Endodermal cell (in vitro differentiated cells): ENCODE results near the gene NCOR1. TPM values are rescaled to one million over a fixed set of nuclear protein-coding genes. Genes with fewer than 3 reads are reported as not detected.

Experiments
- DNase-seq: peaks from one replicate; pipeline ENCODE4 v3.0.0-alpha.2; 2017
- H3K27ac ChIP-seq: 2 replicates; pipeline ENCODE4 v1.5.1; 2013; ENCODE audit warnings: mild to moderate bottlenecking, low read depth, low read length, moderate library complexity
- H3K27me3 ChIP-seq: 2 replicates; pipeline ENCODE4 v1.6.1; 2013; ENCODE audit warnings: mild to moderate bottlenecking, low read length, moderate library complexity; ENCODE audit not compliant: insufficient read depth, control insufficient read depth, poor library complexity, severe bottlenecking
- H3K36me3 ChIP-seq: 2 replicates; pipeline ENCODE4 v1.7.0; 2013; ENCODE audit warnings: mild to moderate bottlenecking, low read length, moderate library complexity; ENCODE audit not compliant: control insufficient read depth, insufficient read depth
- H3K4me1 ChIP-seq: one replicate; pipeline ENCODE4 v1.7.0; 2013; ENCODE audit warnings: low read length; ENCODE audit not compliant: control insufficient read depth, insufficient read depth
- H3K4me3 ChIP-seq: 2 replicates; pipeline ENCODE4 v1.5.1; 2013; ENCODE audit warnings: mild to moderate bottlenecking, low read length, moderate library complexity
- H3K9ac ChIP-seq: 2 replicates; pipeline ENCODE4 v1.6.1; 2013; ENCODE audit warnings: mild to moderate bottlenecking, low read length, moderate library complexity; ENCODE audit not compliant: poor library complexity, severe bottlenecking; ENCODE audit errors: extremely low read depth
- H3K9me3 ChIP-seq: 2 replicates; pipeline ENCODE4 v1.6.1; 2013; ENCODE audit warnings: mild to moderate bottlenecking, low read length, moderate library complexity; ENCODE audit not compliant: control insufficient read depth
- H3K27ac Mint-ChIP-seq: 2 replicates; pipeline ENCODE4 v1.8.0; 2020; ENCODE audit warnings: mixed read lengths
- H3K27me3 Mint-ChIP-seq: 2 replicates; pipeline ENCODE4 v1.8.0; 2021; ENCODE audit warnings: mild to moderate bottlenecking, mixed read lengths; ENCODE audit not compliant: insufficient read depth
- H3K36me3 Mint-ChIP-seq: 2 replicates; pipeline ENCODE4 v1.8.0; 2020; ENCODE audit warnings: low read depth, mixed read lengths
- H3K4me1 Mint-ChIP-seq: 2 replicates; pipeline ENCODE4 v1.8.0; 2020; ENCODE audit warnings: mixed read lengths
- H3K4me3 Mint-ChIP-seq: 2 replicates; pipeline ENCODE4 v1.8.0; 2020; ENCODE audit warnings: mild to moderate bottlenecking, moderate library complexity, mixed read lengths
- H3K9me3 Mint-ChIP-seq: 2 replicates; pipeline ENCODE4 v1.8.0; 2020; ENCODE audit warnings: mild to moderate bottlenecking, mixed read lengths
- CTCF ChIP-seq: fragments of 200-600 bp; sonication (generic); conservative IDR thresholded peaks from 2 replicates; pipeline ENCODE4 v1.5.0; 2021; ENCODE audit warnings: antibody characterized with exemption, mild to moderate bottlenecking
- WGBS, 2 experiments: methylation state at CpG; one replicate each; pipeline versions ENCODE4 v1.1.5 to v1.1.7; 2013; ENCODE audit warnings: missing lambda C conversion rate in 2 of 2, mixed read lengths in 1 of 2; ENCODE audit not compliant: insufficient coverage in 1 of 2, insufficient read length in 1 of 2; 5-methylcytosine and 5-hydroxymethylcytosine counted together
- total RNA-seq, 2 donors: library from RNA; stranded (reverse); fragmentation: NEBNext Ultra II Directional in 1 of 2; extraction: Animal tissue kit (Norgen Biotek cat#: 25700) in 1 of 2; gene quantifications; 2 replicates in 1 of 2; 3 replicates in 1 of 2; pipeline ENCODE4 v1.2.1, GENCODE V29; 2021

NCOR1 gene
- total RNA-seq, 2 donors from 2014 or later, result 112 to 141 TPM

- peaks cover 8% of the 10 kb centered on the region for H3K4me1 Mint-ChIP-seq
Observed at GRCh38 chr17:16048811-16049449, 166.4 kb downstream of the NCOR1 start.

GRCh38 chr17:16046966-16047365 is 168.4 kb downstream of the NCOR1 start:
- Mint-ChIP-seq H3K36me3 (peaks cover 69% of the 10 kb centered on the region), H3K27me3 (no peaks in the 10 kb centered on the region), H3K27ac (no peak overlapping the region), H3K4me3 (no peak overlapping the region), H3K4me1 (peaks cover 8% of the 10 kb centered on the region), H3K9me3 (peaks cover 4% of the 10 kb centered on the region)
- Histone ChIP-seq H3K4me1 (no peaks in the 10 kb centered on the region), H3K27me3 (no peaks in the 10 kb centered on the region), H3K9ac (no peak overlapping the region), H3K27ac (no peak overlapping the region), H3K36me3 (peaks cover 86% of the 10 kb centered on the region), H3K4me3 (no peak overlapping the region), H3K9me3 (no peaks in the 10 kb centered on the region)
- 94 to 96% methylated on average over 2 to 3 of the region's 3 CpGs for WGBS, 2 experiments
- no peak for DNase-seq
- TF ChIP-seq CTCF, result no peak

More at GRCh38 chr17:16048811-16049449, 166.4 kb downstream of the NCOR1 start:
- Histone ChIP-seq H3K4me3 (no peak overlapping the region), H3K27ac (no peak overlapping the region), H3K36me3 (peaks cover 83% of the 10 kb centered on the region), H3K9ac (no peak overlapping the region), H3K9me3 (no peaks in the 10 kb centered on the region), H3K4me1 (no peaks in the 10 kb centered on the region), H3K27me3 (no peaks in the 10 kb centered on the region)
- DNase-seq, result no peak
- Mint-ChIP-seq H3K27ac (no peak overlapping the region), H3K27me3 (no peaks in the 10 kb centered on the region), H3K4me3 (no peak overlapping the region), H3K36me3 (peaks cover 68% of the 10 kb centered on the region), H3K9me3 (peaks cover 4% of the 10 kb centered on the region)
- WGBS, 2 experiments, result 93 to 100% methylated on average over 1 to 14 of the region's 14 CpGs
- no peak for TF ChIP-seq CTCF

- peaks cover 76% of the 10 kb centered on the region for H3K36me3 Mint-ChIP-seq
- no peak overlapping the region for H3K4me3 ChIP-seq
- H3K9me3 ChIP-seq, result no peaks in the 10 kb centered on the region
- H3K9me3 Mint-ChIP-seq, result no peaks in the 10 kb centered on the region
- H3K27me3 Mint-ChIP-seq, result no peaks in the 10 kb centered on the region
- H3K4me1 Mint-ChIP-seq, result peaks cover 8% of the 10 kb centered on the region
- peak overlapping the region; percentile 16 for H3K27ac Mint-ChIP-seq
- H3K36me3 ChIP-seq, result peaks cover 88% of the 10 kb centered on the region
- no peaks in the 10 kb centered on the region for H3K27me3 ChIP-seq
- no peaks in the 10 kb centered on the region for H3K4me1 ChIP-seq
- TF ChIP-seq CTCF, result no peak
- 87 to 90% methylated on average over 9 to 10 of the region's 10 CpGs for WGBS, 2 experiments
- peak; percentile 62 for DNase-seq
- H3K27ac ChIP-seq, result no peak overlapping the region
- no peak overlapping the region for H3K9ac ChIP-seq
- H3K4me3 Mint-ChIP-seq, result no peak overlapping the region
Observed at GRCh38 chr17:16044487-16044886, 170.8 kb downstream of the NCOR1 start.
